Neuronal stem cell (in vitro differentiated cells): ENCODE data around the gene HOXA6.
A peak's percentile ranks its signal among the peaks of the same experiment; 100 is the strongest.

Experiments used
- DNase-seq: peaks from one replicate; pipeline ENCODE4 v3.0.0-alpha.2; 2013; ENCODE audit warnings: low spot score
- H2AFZ ChIP-seq: one replicate; pipeline ENCODE4 v1.6.1; 2013; ENCODE audit warnings: mild to moderate bottlenecking, low read length, inconsistent platforms
- H2AK5ac ChIP-seq: 2 replicates; pipeline ENCODE4 v1.6.1; 2013; ENCODE audit warnings: low read depth, mild to moderate bottlenecking, inconsistent platforms, low read length, moderate library complexity, mixed read lengths
- H2BK120ac ChIP-seq: 2 replicates; pipeline ENCODE4 v1.6.1; 2013; ENCODE audit warnings: low read depth, mild to moderate bottlenecking, inconsistent platforms, low read length, moderate library complexity, mixed read lengths
- H2BK12ac ChIP-seq: one replicate; pipeline ENCODE4 v1.6.1; 2013; ENCODE audit warnings: low read length, inconsistent platforms
- H2BK15ac ChIP-seq: 2 replicates; pipeline ENCODE4 v1.6.1; 2013; ENCODE audit warnings: mild to moderate bottlenecking, low read length, inconsistent platforms, mixed read lengths
- H2BK5ac ChIP-seq: one replicate; pipeline ENCODE4 v1.6.1; 2013; ENCODE audit warnings: inconsistent platforms, mild to moderate bottlenecking, low read length, moderate library complexity
- H3K14ac ChIP-seq: one replicate; pipeline ENCODE4 v1.6.1; 2013; ENCODE audit warnings: low read length, inconsistent platforms
- H3K18ac ChIP-seq: 2 replicates; pipeline ENCODE4 v1.6.1; 2013; ENCODE audit warnings: low read length, inconsistent platforms
- H3K23ac ChIP-seq: 2 replicates; pipeline ENCODE4 v1.6.1; 2013; ENCODE audit warnings: low read depth, mild to moderate bottlenecking, mixed read lengths, low read length, inconsistent platforms; ENCODE audit not compliant: poor library complexity
- H3K27ac ChIP-seq: replicated peaks from 3 replicates; pipeline ENCODE4 v1.5.1; 2013; ENCODE audit warnings: low read length, inconsistent platforms
- H3K27me3 ChIP-seq, 3 experiments: 2 replicates each; pipeline ENCODE4 v1.6.1; 2013; ENCODE audit warnings: low read length in 3 of 3, mild to moderate bottlenecking in 2 of 3, inconsistent platforms in 1 of 3, low read depth in 1 of 3, mixed read lengths in 1 of 3, moderate library complexity in 1 of 3; ENCODE audit not compliant: control insufficient read depth in 3 of 3, insufficient read depth in 3 of 3
- H3K36me3 ChIP-seq, 2 donors: replicated peaks in 1 of 2; 2 replicates each; pipeline ENCODE4 v1.6.1; 2013; ENCODE audit warnings: low read length in 2 of 2; ENCODE audit not compliant: control insufficient read depth in 2 of 2, insufficient read depth in 2 of 2
- H3K4ac ChIP-seq: 2 replicates; pipeline ENCODE4 v1.6.1; 2013; ENCODE audit warnings: inconsistent platforms, mild to moderate bottlenecking, low read length, moderate library complexity
- H3K4me1 ChIP-seq, 2 donors: 1 replicate in 1 of 2; 2 replicates in 1 of 2; pipeline ENCODE4 v1.6.1; 2013; ENCODE audit warnings: low read length in 2 of 2, low read depth in 1 of 2; ENCODE audit not compliant: control insufficient read depth in 2 of 2, insufficient read depth in 1 of 2
- H3K4me2 ChIP-seq: one replicate; pipeline ENCODE4 v1.6.1; 2013; ENCODE audit warnings: mild to moderate bottlenecking, low read length, inconsistent platforms; ENCODE audit not compliant: insufficient read depth, poor library complexity, severe bottlenecking
- H3K4me3 ChIP-seq, 2 donors: 2 replicates each; pipeline ENCODE4 v1.5.1; 2013; ENCODE audit warnings: low read length in 2 of 2, mild to moderate bottlenecking in 2 of 2, inconsistent platforms in 1 of 2, moderate library complexity in 1 of 2
- H3K79me1 ChIP-seq: one replicate; pipeline ENCODE4 v1.6.1; 2013; ENCODE audit warnings: low read depth, mild to moderate bottlenecking, inconsistent platforms, low read length, moderate library complexity
- H3K9ac ChIP-seq: one replicate; pipeline ENCODE4 v1.6.1; 2013; ENCODE audit warnings: mild to moderate bottlenecking, low read depth, low read length, inconsistent platforms; ENCODE audit not compliant: poor library complexity
- H3K9me3 ChIP-seq, 2 donors: replicated peaks in 1 of 2; 2 replicates each; pipeline versions ENCODE3 to v1.6.1; 2013; ENCODE audit warnings: low read length in 2 of 2, mild to moderate bottlenecking in 2 of 2, inconsistent platforms in 1 of 2, low read depth in 1 of 2, mixed read lengths in 1 of 2, moderate library complexity in 1 of 2; ENCODE audit not compliant: control insufficient read depth in 2 of 2, insufficient read depth in 1 of 2
- H4K8ac ChIP-seq: one replicate; pipeline ENCODE4 v1.6.1; 2013; ENCODE audit warnings: low read depth, mild to moderate bottlenecking, inconsistent platforms, low read length, moderate library complexity
- H4K91ac ChIP-seq: one replicate; pipeline ENCODE4 v1.6.1; 2013; ENCODE audit warnings: low read length, low read depth, mild to moderate bottlenecking, inconsistent platforms; ENCODE audit not compliant: poor library complexity
- WGBS, 2 donors: extraction: QIAGEN DNeasy Blood & Tissue Kit; methylation state at CpG; one replicate each; pipeline ENCODE4 v1.1.7; 2013; ENCODE audit warnings: missing lambda C conversion rate in 2 of 2, mixed read lengths in 1 of 2; ENCODE audit not compliant: insufficient read length in 2 of 2, insufficient replicate concordance in 1 of 2; ENCODE audit errors: extremely low coverage in 2 of 2; 5-methylcytosine and 5-hydroxymethylcytosine counted together

Gene HOXA6

GRCh38 chr7:27158436-27159265 is 11.1 kb upstream of the HOXA6 start:
- no peak overlapping the region for H3K14ac ChIP-seq
- H3K23ac ChIP-seq = peak overlapping the region; percentile 78
- no peaks in the 10 kb centered on the region for H3K36me3 ChIP-seq
- peaks cover 25 to 35% of the 10 kb centered on the region in 2 donors for H3K9me3 ChIP-seq
- no peak for DNase-seq
- no peak overlapping the region for H4K91ac ChIP-seq
- no peak overlapping the region for H2BK5ac ChIP-seq
- H3K9ac ChIP-seq = no peak overlapping the region
- H3K4me1 ChIP-seq = no peaks in the 10 kb centered on the region
- no peak overlapping the region for H2AFZ ChIP-seq
- H4K8ac ChIP-seq = no peak overlapping the region
- no peak overlapping the region for H3K4me3 ChIP-seq
- H3K79me1 ChIP-seq = peaks cover 2% of the 10 kb centered on the region
- no peak overlapping the region for H2BK15ac ChIP-seq
- no peak overlapping the region for H3K4me2 ChIP-seq
- H2BK12ac ChIP-seq = no peak overlapping the region
- H3K18ac ChIP-seq = no peak overlapping the region
- no peak overlapping the region for H3K27ac ChIP-seq
- H2BK120ac ChIP-seq = no peak overlapping the region
- no peak overlapping the region for H2AK5ac ChIP-seq
- peaks cover 73 to 97% (median 94%) of the 10 kb centered on the region in 3 experiments for H3K27me3 ChIP-seq
- H3K4ac ChIP-seq = no peak overlapping the region
- no CpG with 5 or more reads among the region's 35 CpGs for WGBS, 2 donors

- Histone ChIP-seq H4K8ac (no peak overlapping the region), H2AFZ (no peak overlapping the region), H3K27ac (no peak overlapping the region), H3K14ac (no peak overlapping the region), H3K4me3 (no peak overlapping the region), H3K9ac (no peak overlapping the region), H3K27me3 (peaks cover 75 to 97% (median 94%) of the 10 kb centered on the region in 3 experiments), H3K36me3 (no peaks in the 10 kb centered on the region), H3K79me1 (peaks cover 2% of the 10 kb centered on the region), H3K9me3 (peaks cover 25 to 37% of the 10 kb centered on the region in 2 donors), H3K4me1 (no peaks in the 10 kb centered on the region), H2BK15ac (no peak overlapping the region), H3K18ac (no peak overlapping the region), H3K4ac (no peak overlapping the region), H4K91ac (no peak overlapping the region), H2BK12ac (no peak overlapping the region), H3K4me2 (no peak overlapping the region), H2BK5ac (no peak overlapping the region), H2AK5ac (no peak overlapping the region), H3K23ac (no peak overlapping the region), H2BK120ac (no peak overlapping the region)
- no CpG with 5 or more reads among the region's 30 CpGs for WGBS, 2 donors
- no peak for DNase-seq
These were observed 10.3 kb upstream of the HOXA6 start for GRCh38 chr7:27157702-27158431.

GRCh38 chr7:27156916-27157701 is 9.5 kb upstream of the HOXA6 start:
- H3K36me3 ChIP-seq = no peaks in the 10 kb centered on the region
- WGBS, 2 donors = no CpG with 5 or more reads among the region's 30 CpGs
- H4K8ac ChIP-seq = no peak overlapping the region
- H2BK12ac ChIP-seq = no peak overlapping the region
- no peak overlapping the region for H4K91ac ChIP-seq
- no peak overlapping the region for H2AK5ac ChIP-seq
- no peak overlapping the region for H3K9ac ChIP-seq
- H3K9me3 ChIP-seq = peaks cover 25 to 38% of the 10 kb centered on the region in 2 donors
- no peak overlapping the region for H3K4ac ChIP-seq
- H3K4me1 ChIP-seq = no peaks in the 10 kb centered on the region
- H3K27ac ChIP-seq = no peak overlapping the region
- H3K14ac ChIP-seq = no peak overlapping the region
- no peak overlapping the region for H2BK5ac ChIP-seq
- H3K79me1 ChIP-seq = peaks cover 2% of the 10 kb centered on the region
- no peak overlapping the region for H3K4me2 ChIP-seq
- H2BK15ac ChIP-seq = no peak overlapping the region
- no peak overlapping the region for H3K23ac ChIP-seq
- H3K27me3 ChIP-seq = peaks cover 80 to 98% (median 94%) of the 10 kb centered on the region in 3 experiments
- peak overlapping the region; percentile 79 for H2AFZ ChIP-seq
- no peak for DNase-seq
- H2BK120ac ChIP-seq = no peak overlapping the region
- no peak overlapping the region for H3K4me3 ChIP-seq
- no peak overlapping the region for H3K18ac ChIP-seq
